Heart left ventricle (tissue), 13 donors: ENCODE results near the gene ELMO3.

Experiments
- POLR2A ChIP-seq, 2 donors: fragments of 450-650 bp; IDR thresholded peaks; one replicate each; pipeline ENCODE4 v1.6.1; 2017; ENCODE audit warnings: antibody characterized with exemption in 2 of 2, mild to moderate bottlenecking in 2 of 2, moderate library complexity in 2 of 2
- TF ChIP-seq, protein P1 (sequence below), 12 donors: fragments of 200-600 bp; sonication (generic) in 4 of 12; IDR thresholded peaks; one replicate each; pipeline versions ENCODE4 v1.5.0 to v1.8.0; 2018 to 2022; ENCODE audit warnings: antibody characterized with exemption in 12 of 12, mild to moderate bottlenecking in 5 of 12
- donor health status: ischemic (EF 13 %, LVEDD 7.1; RV severe dilation, severe dysfunction).
- donor health status: DM: no; HTN: yes; CAD: no.
- donor health status: DM: no; HTN: no; CAD: no.
- donor health status: ischemic (EF 25% LVEDD 6.9; RV normal size, moderate dysfunction).
- donor health status: ischemic (EF 25% LVEDD 5.7; RV mildly dilated, moderate dysfunction).
- donor health status: ischemic (EF 35%, LVEDD 5.7; RV mildly dilated, moderate dysfunction).
- donor health status: nonischemic (EF 11% LVEDD 7.7; RV severe dilation, severe dysfunction).
- donor health status: DM: yes; HTN: yes; CAD: no.
- donor health status: PGD.
- donor health status: ischemic (EF 29% LVEDD 5.4; RV normal size, mild dysfunction).
- donor health status: nonischemic (EF 23%, LVEDD 6.1; RV moderate dilation, normal function).

DNA sequence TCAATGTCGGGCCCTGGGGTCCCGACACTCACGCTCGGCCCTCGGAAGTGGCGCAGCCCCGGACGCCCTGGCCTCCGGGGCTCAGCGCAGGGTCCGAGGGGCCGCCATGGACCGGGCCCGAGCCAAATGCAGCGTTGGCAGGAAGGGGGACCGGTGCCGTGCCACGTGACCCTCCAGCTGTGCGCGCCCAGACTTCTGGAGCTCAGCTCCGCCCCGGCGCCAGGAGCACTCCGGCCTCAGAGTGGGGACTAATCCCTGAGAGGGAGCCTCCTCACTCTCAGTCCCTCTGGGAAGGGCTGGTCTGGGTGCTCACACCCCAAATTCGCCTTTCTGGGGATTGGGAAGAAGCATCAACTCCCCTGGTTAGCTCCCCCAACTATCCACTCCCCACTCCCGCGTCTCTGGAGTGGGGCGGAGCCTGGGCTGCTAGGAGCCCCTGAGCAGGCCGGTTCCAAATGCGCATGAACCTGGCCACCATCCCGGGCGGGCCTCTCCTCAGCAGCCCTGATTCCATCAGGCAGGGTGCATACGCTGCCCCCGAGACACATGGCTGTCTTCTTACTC lies 48.0 kb upstream of the ELMO3 start, which contains the start of gene B3GNT9:
- no peak for TF ChIP-seq POLR2A (IDR thresholded peaks at IDR 0.05)
- TF ChIP-seq, protein P1, sequence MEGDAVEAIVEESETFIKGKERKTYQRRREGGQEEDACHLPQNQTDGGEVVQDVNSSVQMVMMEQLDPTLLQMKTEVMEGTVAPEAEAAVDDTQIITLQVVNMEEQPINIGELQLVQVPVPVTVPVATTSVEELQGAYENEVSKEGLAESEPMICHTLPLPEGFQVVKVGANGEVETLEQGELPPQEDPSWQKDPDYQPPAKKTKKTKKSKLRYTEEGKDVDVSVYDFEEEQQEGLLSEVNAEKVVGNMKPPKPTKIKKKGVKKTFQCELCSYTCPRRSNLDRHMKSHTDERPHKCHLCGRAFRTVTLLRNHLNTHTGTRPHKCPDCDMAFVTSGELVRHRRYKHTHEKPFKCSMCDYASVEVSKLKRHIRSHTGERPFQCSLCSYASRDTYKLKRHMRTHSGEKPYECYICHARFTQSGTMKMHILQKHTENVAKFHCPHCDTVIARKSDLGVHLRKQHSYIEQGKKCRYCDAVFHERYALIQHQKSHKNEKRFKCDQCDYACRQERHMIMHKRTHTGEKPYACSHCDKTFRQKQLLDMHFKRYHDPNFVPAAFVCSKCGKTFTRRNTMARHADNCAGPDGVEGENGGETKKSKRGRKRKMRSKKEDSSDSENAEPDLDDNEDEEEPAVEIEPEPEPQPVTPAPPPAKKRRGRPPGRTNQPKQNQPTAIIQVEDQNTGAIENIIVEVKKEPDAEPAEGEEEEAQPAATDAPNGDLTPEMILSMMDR (IDR thresholded peaks at IDR 0.05): no peak
